Esophagus squamous epithelium (tissue), 5 donors: ENCODE measurements around the gene SLC35A3. TPM values are rescaled to one million over a fixed set of nuclear protein-coding genes. Genes with fewer than 3 reads are reported as not detected.

Experiments used
- DNase-seq: peaks from one replicate; lab custom pipeline; 2025; lab: John Stamatoyannopoulos, UW
- H3K27ac ChIP-seq, 4 donors: fragments of 200-600 bp; sonication (generic); one replicate each; pipeline ENCODE4 v1.5.1; 2016 to 2019; ENCODE audit warnings: mild to moderate bottlenecking in 1 of 4
- H3K27me3 ChIP-seq, 4 donors: fragments of 200-600 bp; sonication (generic); 1 replicate in 3 of 4; 2 replicates in 1 of 4; pipeline versions ENCODE4 v1.5.1 to v1.6.0; 2017 to 2021; ENCODE audit warnings: antibody characterized with exemption in 1 of 4
- H3K36me3 ChIP-seq, 3 donors: fragments of 200-600 bp; sonication (generic); one replicate each; pipeline ENCODE4 v1.5.1; 2016 to 2019
- H3K4me1 ChIP-seq, 3 donors: fragments of 200-600 bp; sonication (generic); one replicate each; pipeline ENCODE4 v1.5.1; 2017 to 2019
- H3K4me3 ChIP-seq, 4 donors: fragments of 200-600 bp; sonication (generic); 1 replicate in 3 of 4; 2 replicates in 1 of 4; pipeline ENCODE4 v1.5.1; 2016 to 2019; ENCODE audit warnings: mild to moderate bottlenecking in 2 of 4, moderate library complexity in 1 of 4
- H3K9me3 ChIP-seq, 3 donors: fragments of 200-600 bp; sonication (generic); one replicate each; pipeline ENCODE4 v1.5.1; 2016 to 2019
- POLR2A ChIP-seq, 4 donors: fragments of 450-650 bp; IDR thresholded peaks; one replicate each; pipeline ENCODE4 v1.6.1; 2017; ENCODE audit warnings: antibody characterized with exemption in 4 of 4, mild to moderate bottlenecking in 4 of 4, moderate library complexity in 3 of 4
- WGBS, 2 donors: methylation state at CpG; one replicate each; pipeline ENCODE4 v1.1.5; 2018; 5-methylcytosine and 5-hydroxymethylcytosine counted together
- intact Hi-C: fragments of 100-400 bp; cut with DNase I; formaldehyde crosslinking; loops from one replicate; pipeline ENCODE4 v1.15.0; 2022
- small RNA-seq, 4 donors: library from RNA; depleted of rRNA; stranded (forward); fragments of <200 nt; gene quantifications; one replicate each; pipeline ENCODE3, GENCODE V24; 2016
- total RNA-seq, 4 donors: library from RNA; depleted of rRNA; stranded (reverse); fragments of >200 nt; gene quantifications; one replicate each; pipeline ENCODE4 v1.1.0, GENCODE V29; 2016
- TF ChIP-seq, protein P1 (sequence below), 6 experiments: fragments of 450-650 bp in 4 of 6; fragments of 200-600 bp in 2 of 6; sonication (generic) in 2 of 6; IDR thresholded peaks; one replicate each; pipeline ENCODE4 v1.5.1; 2016 to 2019; ENCODE audit warnings: antibody characterized with exemption in 6 of 6, mild to moderate bottlenecking in 4 of 6, moderate library complexity in 4 of 6
- donor health status: DM: yes; HTN: yes; CAD: no.

The SLC35A3 gene
- total RNA-seq, 4 donors from 2014 or later, result 25.1 to 47.5 (median 28.9) TPM

- no peak overlapping the region for H3K27ac ChIP-seq
- WGBS, 2 donors, result 74 to 83% methylated on average over 3 of the region's 3 CpGs
- DNase-seq, result no peak
- H3K4me1 ChIP-seq, result no peaks in the 10 kb centered on the region
- TF ChIP-seq, protein P1, sequence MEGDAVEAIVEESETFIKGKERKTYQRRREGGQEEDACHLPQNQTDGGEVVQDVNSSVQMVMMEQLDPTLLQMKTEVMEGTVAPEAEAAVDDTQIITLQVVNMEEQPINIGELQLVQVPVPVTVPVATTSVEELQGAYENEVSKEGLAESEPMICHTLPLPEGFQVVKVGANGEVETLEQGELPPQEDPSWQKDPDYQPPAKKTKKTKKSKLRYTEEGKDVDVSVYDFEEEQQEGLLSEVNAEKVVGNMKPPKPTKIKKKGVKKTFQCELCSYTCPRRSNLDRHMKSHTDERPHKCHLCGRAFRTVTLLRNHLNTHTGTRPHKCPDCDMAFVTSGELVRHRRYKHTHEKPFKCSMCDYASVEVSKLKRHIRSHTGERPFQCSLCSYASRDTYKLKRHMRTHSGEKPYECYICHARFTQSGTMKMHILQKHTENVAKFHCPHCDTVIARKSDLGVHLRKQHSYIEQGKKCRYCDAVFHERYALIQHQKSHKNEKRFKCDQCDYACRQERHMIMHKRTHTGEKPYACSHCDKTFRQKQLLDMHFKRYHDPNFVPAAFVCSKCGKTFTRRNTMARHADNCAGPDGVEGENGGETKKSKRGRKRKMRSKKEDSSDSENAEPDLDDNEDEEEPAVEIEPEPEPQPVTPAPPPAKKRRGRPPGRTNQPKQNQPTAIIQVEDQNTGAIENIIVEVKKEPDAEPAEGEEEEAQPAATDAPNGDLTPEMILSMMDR (IDR thresholded peaks at IDR 0.05), result no peak
- TF ChIP-seq POLR2A (IDR thresholded peaks at IDR 0.05), result no peak
- H3K9me3 ChIP-seq, result no peaks in the 10 kb centered on the region
- H3K27me3 ChIP-seq, result no peaks in the 10 kb centered on the region
- intact Hi-C loops, result no loop called here
- H3K36me3 ChIP-seq, result peaks cover 0 to 91% (median 13%) of the 10 kb centered on the region in 3 donors
- H3K4me3 ChIP-seq, result no peak overlapping the region
Measured at GRCh38 chr1:100080331-100080730, 110.5 kb downstream of the SLC35A3 start.

Small RNA genes within 50 kb of the gene (small RNA-seq; reads per million reads assigned to genes)
- 0 reads per million in 4 donors for gene RNU6-1318P
- gene RNU6-750P, result 0 reads per million in 4 donors

Other genes starting within 250 kb of the SLC35A3 start
- 10 to 100 TPM; 23.1 to 40.7 (median 27.8) TPM for gene FRRS1, start 203.4 kb upstream of the SLC35A3 start, total RNA-seq
- gene AGL, start 119.6 kb upstream of the SLC35A3 start, total RNA-seq, result 10 to 100 TPM; 12.3 to 43.5 (median 20.6) TPM
- gene SASS6, start 162.9 kb downstream of the SLC35A3 start, total RNA-seq, result 1 to 10 TPM; 1.9 to 6.8 (median 3.8) TPM
- gene TRMT13, start 163.2 kb downstream of the SLC35A3 start, total RNA-seq, result 10 to 100 TPM in 2 of 4 donors, 1 to 10 TPM in 2; 7.8 to 28.8 (median 11.8) TPM
- under 1 TPM in 2 of 4 donors, not detected in 2; 0.18 to 0.57 TPM for gene LRRC39, start 208.3 kb downstream of the SLC35A3 start, total RNA-seq